ENCODE measurements around the gene PACSIN3. TPM values are rescaled to one million over a fixed set of nuclear protein-coding genes. Genes with fewer than 3 reads are reported as not detected.

The PACSIN3 gene
- total RNA-seq, 1 experiment from 2014 or later = 32.0 TPM

DNA sequence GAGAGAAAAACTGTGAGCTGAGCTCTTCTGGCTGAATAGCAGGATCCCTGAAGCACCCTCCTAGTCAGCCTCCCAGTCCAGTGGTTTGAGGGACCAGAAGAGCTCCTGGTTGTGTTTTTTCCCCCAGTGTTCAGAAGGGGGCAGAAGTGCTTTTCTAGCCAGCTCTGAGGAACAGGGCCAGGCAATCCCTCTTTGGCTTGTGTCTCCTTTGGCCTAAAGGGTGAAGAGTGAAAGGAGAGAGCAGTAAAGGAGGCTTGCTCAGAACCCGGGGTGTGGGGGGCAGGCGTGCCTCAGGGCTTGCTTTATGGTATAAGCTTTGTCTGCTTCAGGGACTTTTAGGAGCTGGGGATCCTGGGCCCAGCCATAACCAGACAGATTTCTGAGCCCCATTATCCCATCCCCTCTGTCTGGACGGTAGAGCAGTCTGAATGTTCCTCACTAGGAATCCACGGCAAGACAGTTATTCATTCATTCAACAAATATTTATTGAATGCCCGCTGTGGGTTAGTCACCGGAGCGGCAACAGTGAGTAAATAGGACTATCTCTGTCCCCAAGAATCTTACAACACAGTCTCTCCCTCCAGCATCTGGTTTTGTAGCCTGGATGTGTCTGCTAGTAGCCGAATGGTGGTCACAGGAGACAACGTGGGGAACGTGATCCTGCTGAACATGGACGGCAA lies 47.9 kb upstream of the PACSIN3 start:
- peaks cover 14% of the 10 kb centered on the region for H3K4me1 ChIP-seq (ENCODE audit: insufficient read depth, low read length, poor library complexity, severe bottlenecking)
- BruUV-seq (replicated peaks) = no TSS peak
- H3K27ac ChIP-seq (ENCODE audit: low read depth, low read length, poor library complexity, severe bottlenecking) = no peak overlapping the region
- H3K4me3 ChIP-seq (ENCODE audit: low read depth, low read length, poor library complexity, severe bottlenecking) = no peak overlapping the region
- CTCF ChIA-PET = interaction anchor here (0.6 to 1.9 kb wide), 5 partner anchors 26 to 406 kb away, joined by 3 to 8 read pairs (median 3); no protein-coding TSS in a partner anchor
- DNase-seq (ENCODE audit: low spot score) = peak; percentile 75
- POLR2A ChIA-PET (ENCODE audit: low non-redundant PET) = no interaction called here
- intact Hi-C loops (cut with micrococcal nuclease; ENCODE audit: unreplicated experiment) = no loop called here
- no peaks in the 10 kb centered on the region for H3K27me3 ChIP-seq (replicated peaks; ENCODE audit: insufficient read depth, low read depth, low read length, poor library complexity)
- TF ChIP-seq, protein P1, sequence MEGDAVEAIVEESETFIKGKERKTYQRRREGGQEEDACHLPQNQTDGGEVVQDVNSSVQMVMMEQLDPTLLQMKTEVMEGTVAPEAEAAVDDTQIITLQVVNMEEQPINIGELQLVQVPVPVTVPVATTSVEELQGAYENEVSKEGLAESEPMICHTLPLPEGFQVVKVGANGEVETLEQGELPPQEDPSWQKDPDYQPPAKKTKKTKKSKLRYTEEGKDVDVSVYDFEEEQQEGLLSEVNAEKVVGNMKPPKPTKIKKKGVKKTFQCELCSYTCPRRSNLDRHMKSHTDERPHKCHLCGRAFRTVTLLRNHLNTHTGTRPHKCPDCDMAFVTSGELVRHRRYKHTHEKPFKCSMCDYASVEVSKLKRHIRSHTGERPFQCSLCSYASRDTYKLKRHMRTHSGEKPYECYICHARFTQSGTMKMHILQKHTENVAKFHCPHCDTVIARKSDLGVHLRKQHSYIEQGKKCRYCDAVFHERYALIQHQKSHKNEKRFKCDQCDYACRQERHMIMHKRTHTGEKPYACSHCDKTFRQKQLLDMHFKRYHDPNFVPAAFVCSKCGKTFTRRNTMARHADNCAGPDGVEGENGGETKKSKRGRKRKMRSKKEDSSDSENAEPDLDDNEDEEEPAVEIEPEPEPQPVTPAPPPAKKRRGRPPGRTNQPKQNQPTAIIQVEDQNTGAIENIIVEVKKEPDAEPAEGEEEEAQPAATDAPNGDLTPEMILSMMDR (conservative IDR thresholded peaks at IDR 0.05; ENCODE audit: low read depth, low read length) = peak; percentile 60
- no peak for TF ChIP-seq EZH2 (IDR thresholded peaks at IDR 0.05; ENCODE audit: borderline replicate concordance, low read depth, low read length, poor library complexity, severe bottlenecking)
- H3K36me3 ChIP-seq (ENCODE audit: insufficient read depth, low read length, poor library complexity, severe bottlenecking) = peaks cover 31% of the 10 kb centered on the region
- H3K9me3 ChIP-seq (ENCODE audit: low read depth, low read length, poor library complexity, severe bottlenecking) = no peaks in the 10 kb centered on the region

DNA sequence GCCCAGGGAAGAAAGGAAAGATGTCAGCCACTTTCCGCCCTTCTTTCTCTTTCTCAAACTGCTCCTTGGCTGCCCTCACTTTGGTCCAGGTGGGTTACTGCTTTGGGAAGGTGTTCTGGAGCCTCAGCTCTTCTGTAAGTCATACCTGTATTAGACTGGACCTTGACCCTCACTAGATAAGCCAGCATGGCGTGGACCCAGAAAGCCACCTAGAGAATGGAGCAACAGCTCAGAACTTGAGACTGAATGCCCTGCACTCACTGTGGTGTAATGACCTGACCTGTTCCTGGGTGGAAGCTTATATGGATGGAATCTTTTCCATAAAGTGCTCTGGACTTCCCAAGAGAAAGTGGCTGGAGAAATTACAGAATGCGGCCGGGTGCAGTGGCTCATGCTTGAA lies 46.8 kb upstream of the PACSIN3 start:
- no peaks in the 10 kb centered on the region for H3K27me3 ChIP-seq (replicated peaks; ENCODE audit: insufficient read depth, low read depth, low read length, poor library complexity)
- H3K36me3 ChIP-seq (ENCODE audit: insufficient read depth, low read length, poor library complexity, severe bottlenecking) = peaks cover 21% of the 10 kb centered on the region
- peaks cover 14% of the 10 kb centered on the region for H3K4me1 ChIP-seq (ENCODE audit: insufficient read depth, low read length, poor library complexity, severe bottlenecking)
- ChIA-PET CTCF (interaction anchor here (0.5 to 0.9 kb wide), 2 partner anchors 19 to 54 kb away, joined by 4 read pairs; no protein-coding TSS in a partner anchor), POLR2A (ENCODE audit: low non-redundant PET) (no interaction called here)
- no peak for DNase-seq (ENCODE audit: low spot score)
- intact Hi-C loops (cut with micrococcal nuclease; ENCODE audit: unreplicated experiment) = no loop called here
- H3K9me3 ChIP-seq (ENCODE audit: low read depth, low read length, poor library complexity, severe bottlenecking) = no peaks in the 10 kb centered on the region
- no TSS peak for BruUV-seq (replicated peaks)
- H3K27ac ChIP-seq (ENCODE audit: low read depth, low read length, poor library complexity, severe bottlenecking) = no peak overlapping the region
- no peak overlapping the region for H3K4me3 ChIP-seq (ENCODE audit: low read depth, low read length, poor library complexity, severe bottlenecking)
- no peak for TF ChIP-seq EZH2 (IDR thresholded peaks at IDR 0.05; ENCODE audit: borderline replicate concordance, low read depth, low read length, poor library complexity, severe bottlenecking)
- TF ChIP-seq, protein P1 (conservative IDR thresholded peaks at IDR 0.05; ENCODE audit: low read depth, low read length) = no peak

DNA sequence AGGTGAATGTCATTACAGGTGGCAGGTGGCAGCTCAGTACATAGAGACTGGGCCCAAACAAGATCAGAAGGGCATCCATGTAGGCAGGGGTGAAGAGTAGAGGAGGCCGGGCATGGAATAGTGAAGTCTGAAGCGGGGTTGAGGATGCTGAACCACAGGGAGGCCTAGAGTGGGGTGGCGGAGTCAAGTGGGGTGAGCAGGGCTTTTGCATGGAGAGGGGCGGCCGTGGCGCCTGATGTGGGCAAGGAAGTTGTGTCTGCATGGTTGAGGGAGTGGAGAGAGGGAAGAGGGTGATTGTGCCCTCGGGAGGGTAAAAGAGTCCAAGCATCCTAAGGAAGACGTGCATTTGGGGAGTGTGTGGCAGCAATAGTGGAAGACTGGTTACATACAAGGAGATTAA lies 42.9 kb upstream of the PACSIN3 start:
- H3K9me3 ChIP-seq (ENCODE audit: low read depth, low read length, poor library complexity, severe bottlenecking) = no peaks in the 10 kb centered on the region
- H3K27me3 ChIP-seq (replicated peaks; ENCODE audit: insufficient read depth, low read depth, low read length, poor library complexity) = no peaks in the 10 kb centered on the region
- peaks cover 32% of the 10 kb centered on the region for H3K36me3 ChIP-seq (ENCODE audit: insufficient read depth, low read length, poor library complexity, severe bottlenecking)
- no TSS peak for BruUV-seq (replicated peaks)
- ChIA-PET POLR2A (ENCODE audit: low non-redundant PET) (no interaction called here), CTCF (no interaction called here)
- no peak for DNase-seq (ENCODE audit: low spot score)
- H3K4me3 ChIP-seq (ENCODE audit: low read depth, low read length, poor library complexity, severe bottlenecking) = no peak overlapping the region
- TF ChIP-seq, protein P1 (conservative IDR thresholded peaks at IDR 0.05; ENCODE audit: low read depth, low read length) = no peak
- TF ChIP-seq EZH2 (IDR thresholded peaks at IDR 0.05; ENCODE audit: borderline replicate concordance, low read depth, low read length, poor library complexity, severe bottlenecking) = no peak
- no peaks in the 10 kb centered on the region for H3K4me1 ChIP-seq (ENCODE audit: insufficient read depth, low read length, poor library complexity, severe bottlenecking)
- no peak overlapping the region for H3K27ac ChIP-seq (ENCODE audit: low read depth, low read length, poor library complexity, severe bottlenecking)
- intact Hi-C loops (cut with micrococcal nuclease; ENCODE audit: unreplicated experiment) = no loop called here

Data from A673 (cell line).